ENCODE results near the gene LHX3. TPM values are rescaled to one million over a fixed set of nuclear protein-coding genes. Genes with fewer than 3 reads are reported as not detected.

LHX3 gene
- total RNA-seq, 6 experiments from 2014 or later = not detected

DNA sequence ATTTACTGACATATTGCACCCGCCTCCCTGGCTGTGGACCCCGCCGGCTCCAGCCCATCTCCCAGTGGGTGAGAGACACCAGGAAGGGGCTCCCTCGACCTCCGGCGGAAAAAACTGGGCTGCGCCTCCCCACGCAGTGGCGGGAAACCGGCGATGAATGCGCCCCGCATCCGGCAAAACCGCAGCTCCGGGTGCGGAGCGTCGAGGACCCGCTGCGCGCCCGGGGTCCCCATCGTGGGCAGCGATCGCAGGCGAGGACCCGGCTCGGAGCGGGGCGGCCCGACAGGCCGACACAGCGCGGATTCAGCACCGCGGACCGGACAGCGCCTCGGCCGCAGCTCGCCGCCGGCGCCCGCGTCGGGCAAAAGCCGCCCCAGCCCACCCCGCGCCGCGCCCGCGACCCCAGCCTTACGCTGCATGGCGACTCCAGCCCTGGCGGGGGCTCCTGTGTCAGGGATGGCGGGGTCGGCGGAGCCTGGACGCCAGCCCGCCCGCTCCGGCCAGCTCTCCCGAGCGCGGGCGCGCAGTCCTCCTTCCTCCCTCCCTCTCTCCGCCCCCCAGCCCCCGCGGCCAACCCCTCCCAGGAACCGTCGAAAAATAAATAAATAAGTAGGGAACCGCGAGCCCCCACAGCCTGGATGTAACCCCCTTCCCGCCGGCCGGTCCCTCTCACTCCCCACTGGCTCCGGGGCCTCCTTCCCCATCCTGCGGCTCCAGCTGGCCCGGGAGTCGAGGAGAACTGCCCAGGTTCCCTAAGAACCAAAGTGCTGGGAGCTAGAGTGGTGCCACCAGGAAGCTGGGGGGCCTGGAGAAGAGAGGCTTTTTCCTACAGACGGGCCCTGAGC lies 3.1 kb downstream of the LHX3 start:
- no peak for DNase-seq
- TF ChIP-seq, protein P1, sequence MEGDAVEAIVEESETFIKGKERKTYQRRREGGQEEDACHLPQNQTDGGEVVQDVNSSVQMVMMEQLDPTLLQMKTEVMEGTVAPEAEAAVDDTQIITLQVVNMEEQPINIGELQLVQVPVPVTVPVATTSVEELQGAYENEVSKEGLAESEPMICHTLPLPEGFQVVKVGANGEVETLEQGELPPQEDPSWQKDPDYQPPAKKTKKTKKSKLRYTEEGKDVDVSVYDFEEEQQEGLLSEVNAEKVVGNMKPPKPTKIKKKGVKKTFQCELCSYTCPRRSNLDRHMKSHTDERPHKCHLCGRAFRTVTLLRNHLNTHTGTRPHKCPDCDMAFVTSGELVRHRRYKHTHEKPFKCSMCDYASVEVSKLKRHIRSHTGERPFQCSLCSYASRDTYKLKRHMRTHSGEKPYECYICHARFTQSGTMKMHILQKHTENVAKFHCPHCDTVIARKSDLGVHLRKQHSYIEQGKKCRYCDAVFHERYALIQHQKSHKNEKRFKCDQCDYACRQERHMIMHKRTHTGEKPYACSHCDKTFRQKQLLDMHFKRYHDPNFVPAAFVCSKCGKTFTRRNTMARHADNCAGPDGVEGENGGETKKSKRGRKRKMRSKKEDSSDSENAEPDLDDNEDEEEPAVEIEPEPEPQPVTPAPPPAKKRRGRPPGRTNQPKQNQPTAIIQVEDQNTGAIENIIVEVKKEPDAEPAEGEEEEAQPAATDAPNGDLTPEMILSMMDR (IDR thresholded peaks at IDR 0.05) = no peak
- H3K27me3 Mint-ChIP-seq (ENCODE audit: insufficient read depth) = peaks cover 34% of the 10 kb centered on the region
- H3K9me3 Mint-ChIP-seq = no peaks in the 10 kb centered on the region
- no peak overlapping the region for H3K27ac Mint-ChIP-seq
- no peaks in the 10 kb centered on the region for H3K4me1 Mint-ChIP-seq (ENCODE audit: low read depth)
- 0 out of 2 replicates have a peak, but pooled peaks cover 5% of the 10 kb centered on the region for H3K36me3 Mint-ChIP-seq (ENCODE audit: low read depth)
- no peak overlapping the region for H3K4me3 Mint-ChIP-seq

DNA sequence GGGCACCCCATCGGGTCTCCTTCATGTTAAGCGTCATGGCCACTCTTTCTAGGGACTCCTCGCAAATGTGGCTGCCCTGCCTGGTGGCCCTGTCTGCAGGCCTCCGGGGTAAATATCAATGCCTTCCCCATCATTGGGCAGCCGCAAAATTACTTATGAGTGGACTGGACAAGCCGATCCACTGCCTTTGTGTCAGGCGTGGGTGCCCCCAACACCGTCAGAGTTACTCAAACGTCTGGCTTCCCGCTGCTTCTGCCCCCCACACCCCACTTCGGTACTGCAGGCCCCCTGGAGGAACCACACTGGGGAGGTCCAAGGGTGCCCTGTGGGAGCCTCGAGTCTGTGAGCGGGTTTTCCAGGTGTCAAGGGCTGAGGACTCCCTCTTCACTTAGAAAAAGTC lies 3.8 kb downstream of the LHX3 start:
- H3K4me1 Mint-ChIP-seq (ENCODE audit: low read depth) = no peaks in the 10 kb centered on the region
- TF ChIP-seq, protein P1 (IDR thresholded peaks at IDR 0.05) = no peak
- 0 out of 2 replicates have a peak, but pooled peaks cover 3% of the 10 kb centered on the region for H3K36me3 Mint-ChIP-seq (ENCODE audit: low read depth)
- H3K4me3 Mint-ChIP-seq = no peak overlapping the region
- no peaks in the 10 kb centered on the region for H3K9me3 Mint-ChIP-seq
- no peak for DNase-seq
- no peak overlapping the region for H3K27ac Mint-ChIP-seq
- peaks cover 37% of the 10 kb centered on the region for H3K27me3 Mint-ChIP-seq (ENCODE audit: insufficient read depth)

DNA sequence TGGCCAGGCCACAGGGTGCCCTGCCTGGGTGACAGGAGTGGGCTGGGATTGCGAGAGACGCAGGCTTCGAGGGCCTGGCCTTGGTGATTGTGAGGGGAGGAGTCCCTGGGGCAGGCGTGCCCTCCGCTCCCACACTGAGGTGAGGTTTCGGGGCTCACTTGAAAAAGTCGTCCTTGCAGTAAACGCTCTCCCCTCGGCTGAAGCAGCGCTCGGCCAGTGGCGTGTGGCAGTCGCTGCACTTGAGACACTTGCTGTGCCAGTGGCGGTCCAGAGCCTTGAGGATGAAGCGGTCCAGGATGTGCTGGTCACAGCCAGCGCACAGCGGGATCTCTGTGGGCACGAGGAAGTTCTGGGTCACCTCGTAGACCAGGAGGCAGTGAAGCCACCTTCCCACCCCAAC lies 4.5 kb downstream of the LHX3 start:
- DNase-seq = no peak
- H3K27ac Mint-ChIP-seq = no peak overlapping the region
- no peaks in the 10 kb centered on the region for H3K4me1 Mint-ChIP-seq (ENCODE audit: low read depth)
- no peaks in the 10 kb centered on the region for H3K9me3 Mint-ChIP-seq
- TF ChIP-seq, protein P1 (IDR thresholded peaks at IDR 0.05) = no peak
- H3K4me3 Mint-ChIP-seq = no peak overlapping the region
- peaks cover 42% of the 10 kb centered on the region for H3K27me3 Mint-ChIP-seq (ENCODE audit: insufficient read depth)
- no peaks in the 10 kb centered on the region for H3K36me3 Mint-ChIP-seq (ENCODE audit: low read depth)

DNA sequence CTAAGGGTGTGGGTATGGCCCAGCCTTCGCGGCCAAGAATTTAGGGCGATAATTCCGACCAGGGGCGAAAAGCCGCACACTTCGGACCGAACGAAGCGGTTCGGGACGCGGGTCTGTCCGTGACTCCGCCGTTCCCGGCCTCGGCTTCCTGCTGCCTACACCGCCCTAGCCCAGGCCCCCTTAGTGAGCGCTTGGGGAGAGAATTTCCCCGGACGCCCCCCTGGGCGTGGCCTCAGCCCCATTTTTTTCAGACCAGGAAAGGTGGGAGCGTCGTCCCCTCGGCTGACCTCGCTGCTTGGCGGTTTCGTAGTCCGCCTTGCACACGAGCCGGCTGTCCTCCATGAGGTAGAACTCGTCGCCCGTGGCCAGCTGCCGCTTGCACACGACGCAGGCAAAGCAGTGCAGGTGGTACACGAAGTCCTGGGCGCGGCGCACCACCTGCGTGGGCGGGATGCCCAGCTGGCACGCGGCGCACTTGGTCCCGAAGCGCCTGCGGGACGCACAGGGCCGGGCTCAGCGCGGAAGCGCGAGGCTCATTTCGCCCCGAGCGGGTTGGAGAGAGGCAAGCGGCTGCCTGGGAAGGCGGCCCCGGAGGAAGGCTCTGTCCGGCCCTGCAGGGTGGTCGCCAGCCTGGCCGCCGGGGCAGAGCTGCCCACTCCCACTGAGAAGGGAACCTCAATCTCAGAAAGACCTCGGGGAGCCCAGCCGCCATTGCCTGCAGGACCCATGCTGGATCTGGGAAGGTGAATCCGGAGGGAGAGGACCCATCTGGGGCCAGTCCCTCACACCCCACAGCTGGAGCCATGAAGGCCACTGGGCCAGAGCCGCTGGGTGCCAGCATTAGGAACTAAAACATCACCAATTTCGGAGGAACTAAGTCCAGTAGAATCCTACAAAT lies 5.3 kb downstream of the LHX3 start:
- no peak for DNase-seq
- Mint-ChIP-seq H3K4me3 (no peak overlapping the region), H3K9me3 (no peaks in the 10 kb centered on the region), H3K27ac (no peak overlapping the region), H3K4me1 (ENCODE audit: low read depth) (no peaks in the 10 kb centered on the region), H3K27me3 (ENCODE audit: insufficient read depth) (peaks cover 49% of the 10 kb centered on the region), H3K36me3 (ENCODE audit: low read depth) (no peaks in the 10 kb centered on the region)
- TF ChIP-seq, protein P1 (IDR thresholded peaks at IDR 0.05) = no peak

DNA sequence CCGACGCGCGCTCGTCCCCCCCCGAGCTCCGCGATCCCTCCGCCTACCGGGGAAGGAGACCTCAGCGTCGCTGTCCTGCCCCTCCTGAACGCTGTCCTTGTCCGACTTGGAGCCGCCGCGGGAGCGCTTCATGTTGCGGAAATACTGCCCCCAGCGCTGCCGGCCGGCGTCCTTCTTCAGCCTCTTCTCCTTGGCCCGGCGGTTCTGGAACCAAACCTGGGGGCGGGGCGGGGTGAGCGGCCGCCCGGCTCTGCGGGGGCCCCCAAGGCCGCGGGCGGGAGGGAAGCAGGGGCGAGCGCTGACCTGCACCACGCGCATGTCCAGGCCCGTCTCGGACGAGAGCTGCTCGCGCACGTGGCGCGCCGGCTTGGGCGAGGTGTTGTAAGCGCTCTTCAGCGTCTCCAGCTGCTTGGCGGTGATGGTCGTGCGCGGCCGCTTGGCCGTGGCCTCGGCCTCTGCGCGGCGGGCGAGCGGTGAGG lies 6.3 kb downstream of the LHX3 start:
- no peaks in the 10 kb centered on the region for H3K36me3 Mint-ChIP-seq (ENCODE audit: low read depth)
- DNase-seq = no peak
- no peak overlapping the region for H3K4me3 Mint-ChIP-seq
- TF ChIP-seq, protein P1 (IDR thresholded peaks at IDR 0.05) = no peak
- H3K9me3 Mint-ChIP-seq = no peaks in the 10 kb centered on the region
- H3K27me3 Mint-ChIP-seq (ENCODE audit: insufficient read depth) = peaks cover 43% of the 10 kb centered on the region
- no peaks in the 10 kb centered on the region for H3K4me1 Mint-ChIP-seq (ENCODE audit: low read depth)
- H3K27ac Mint-ChIP-seq = no peak overlapping the region

All from HFFc6 (cell line).